Measurements from ENCODE around the gene NOXA1. TPM values are rescaled to one million over a fixed set of nuclear protein-coding genes. Genes with fewer than 3 reads are reported as not detected.

The NOXA1 gene
- total RNA-seq, 2 donors from 2014 or later: 3.5 to 9.6 TPM

DNA sequence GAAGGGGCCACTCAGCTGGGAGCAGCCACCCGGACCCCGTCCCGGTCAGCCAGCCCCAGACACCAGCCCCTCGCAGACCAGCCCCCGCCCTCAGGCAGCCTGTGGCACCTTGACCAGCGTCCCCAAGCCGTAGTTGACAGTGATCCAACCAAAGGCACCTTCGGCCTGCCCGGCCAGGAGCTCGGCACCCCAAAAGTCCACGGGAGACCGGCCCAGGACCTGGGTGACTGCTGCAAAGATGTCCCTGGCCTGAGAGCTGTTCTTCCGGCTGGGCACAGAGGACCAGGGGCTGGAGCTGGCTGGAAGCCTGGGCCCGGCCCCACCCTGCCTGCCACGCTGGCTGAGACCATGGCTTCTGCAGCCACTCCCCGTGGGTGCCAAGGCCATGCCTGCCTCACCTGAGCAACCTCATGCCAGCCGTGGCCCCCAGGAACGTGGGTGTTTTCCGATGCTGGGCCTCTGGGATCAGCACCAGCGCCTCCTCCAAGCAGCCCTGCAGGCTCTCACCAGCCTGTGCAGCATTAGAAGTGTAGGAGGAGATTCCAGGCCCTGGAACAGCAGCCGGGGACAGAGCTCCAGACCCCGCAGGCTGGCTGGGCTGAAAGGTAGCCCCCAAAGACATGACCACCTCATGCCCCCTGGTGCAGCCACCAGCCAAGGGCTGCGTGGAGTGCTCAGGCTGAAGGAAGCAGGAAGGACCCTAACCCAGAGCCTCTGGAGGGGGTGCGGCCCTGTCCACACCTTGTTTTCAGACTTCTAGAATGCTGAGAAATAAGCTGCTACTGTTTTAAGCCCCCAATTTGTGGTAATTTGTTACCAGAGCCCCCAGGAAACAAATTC lies 13.8 kb downstream of the NOXA1 start:
- H3K9me3 ChIP-seq: no peaks in the 10 kb centered on the region
- H3K36me3 ChIP-seq: no peaks in the 10 kb centered on the region
- H3K27ac ChIP-seq: no peak overlapping the region
- H3K4me3 ChIP-seq: no peak overlapping the region
- H3K4me1 ChIP-seq (ENCODE audit: control insufficient read depth in 1 of 2, low read depth in 2 of 2): peaks cover 10 to 15% of the 10 kb centered on the region in 2 donors
- TF ChIP-seq CTCF (IDR thresholded peaks at IDR 0.05): no peak
- ATAC-seq (ENCODE audit: insufficient number of reproducible peaks, low FRiP score, low read depth) (no peak), DNase-seq (ENCODE audit: low spot score) (no peak)
- peaks cover 1% of the 10 kb centered on the region for H3K27me3 ChIP-seq (replicated peaks; ENCODE audit: insufficient read depth)

DNA sequence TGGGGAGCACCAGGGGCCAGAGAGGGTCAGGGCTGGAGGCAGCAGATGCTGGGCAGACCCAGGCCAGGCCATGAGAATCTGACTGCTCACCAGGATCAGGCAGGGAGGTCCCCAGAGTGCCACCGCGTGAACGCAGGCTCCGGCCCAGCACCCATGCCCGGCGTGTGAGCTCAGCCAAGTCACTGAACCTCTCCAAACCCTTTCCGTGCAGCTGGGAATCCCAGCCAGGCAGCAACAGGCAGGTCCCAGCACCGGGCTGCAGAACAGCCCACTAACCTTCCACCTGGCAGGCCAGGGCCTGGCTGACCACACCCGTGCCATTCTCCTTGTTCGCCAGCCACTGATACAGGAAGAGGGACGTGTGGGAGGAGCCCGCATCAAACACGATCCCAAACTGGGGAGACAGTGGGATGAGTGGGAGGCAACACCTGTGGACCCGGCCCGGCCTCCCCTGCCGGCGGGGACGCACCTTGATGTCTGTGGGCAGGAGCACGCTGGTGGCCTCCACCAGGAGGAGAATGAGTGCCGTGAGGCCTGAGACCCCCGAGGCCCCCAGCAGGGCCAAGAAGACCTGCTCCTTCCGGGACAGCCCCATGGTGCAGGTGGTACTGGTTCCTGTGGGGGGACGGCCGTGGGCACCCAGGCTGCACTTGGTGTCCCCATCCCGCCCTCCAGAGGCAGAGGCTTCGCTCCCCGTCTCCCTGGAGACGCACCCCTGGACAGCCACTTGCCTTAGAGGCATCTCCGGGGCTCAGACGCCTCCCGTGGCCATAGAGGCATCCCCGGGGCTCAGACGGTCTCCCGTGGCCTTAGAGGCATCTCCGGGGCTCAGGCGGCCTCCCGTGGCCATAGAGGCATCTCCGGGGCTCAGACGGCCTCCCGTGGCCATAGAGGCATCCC lies 14.7 kb downstream of the NOXA1 start:
- Histone ChIP-seq H3K27me3 (replicated peaks; ENCODE audit: insufficient read depth) (peaks cover 4% of the 10 kb centered on the region), H3K4me3 (no peak overlapping the region), H3K9me3 (no peaks in the 10 kb centered on the region), H3K4me1 (ENCODE audit: control insufficient read depth in 1 of 2, low read depth in 2 of 2) (peaks cover 10 to 15% of the 10 kb centered on the region in 2 donors), H3K36me3 (no peaks in the 10 kb centered on the region), H3K27ac (no peak overlapping the region)
- no peak for DNase-seq (ENCODE audit: low spot score)
- no peak for ATAC-seq (ENCODE audit: insufficient number of reproducible peaks, low FRiP score, low read depth)
- no peak for TF ChIP-seq CTCF (IDR thresholded peaks at IDR 0.05)

- H3K27me3 ChIP-seq (replicated peaks; ENCODE audit: insufficient read depth): peaks cover 4% of the 10 kb centered on the region
- no peaks in the 10 kb centered on the region for H3K36me3 ChIP-seq
- DNase-seq (ENCODE audit: low spot score): no peak
- ATAC-seq (ENCODE audit: insufficient number of reproducible peaks, low FRiP score, low read depth): no peak
- no peaks in the 10 kb centered on the region for H3K9me3 ChIP-seq
- H3K4me1 ChIP-seq (ENCODE audit: control insufficient read depth in 1 of 2, low read depth in 2 of 2): peaks cover 10 to 15% of the 10 kb centered on the region in 2 donors
- no peak overlapping the region for H3K4me3 ChIP-seq
- no peak overlapping the region for H3K27ac ChIP-seq
- TF ChIP-seq CTCF (IDR thresholded peaks at IDR 0.05): no peak
Measured at GRCh38 chr9:137438591-137439157, 15.5 kb downstream of the NOXA1 start.

GRCh38 chr9:137439158-137439714 lies 16.0 kb downstream of the NOXA1 start:
- H3K27me3 ChIP-seq (replicated peaks; ENCODE audit: insufficient read depth): peaks cover 4% of the 10 kb centered on the region
- no peak for ATAC-seq (ENCODE audit: insufficient number of reproducible peaks, low FRiP score, low read depth)

More at GRCh38 chr9:137439158-137439714, 16.0 kb downstream of the NOXA1 start:
- Histone ChIP-seq H3K36me3 (no peaks in the 10 kb centered on the region), H3K4me3 (no peak overlapping the region), H3K9me3 (no peaks in the 10 kb centered on the region), H3K27ac (no peak overlapping the region), H3K4me1 (ENCODE audit: control insufficient read depth in 1 of 2, low read depth in 2 of 2) (peaks cover 10 to 15% of the 10 kb centered on the region in 2 donors)
- TF ChIP-seq CTCF (IDR thresholded peaks at IDR 0.05): no peak
- no peak for DNase-seq (ENCODE audit: low spot score)
